HepG2 (cell line): ENCODE results near the gene MPIG6B. TPM values are rescaled to one million over a fixed set of nuclear protein-coding genes. Genes with fewer than 3 reads are reported as not detected.
A peak's percentile ranks its signal among the peaks of the same experiment; 100 is the strongest.

Experiments used
- MTA3 ChIP-seq: sonication (generic); formaldehyde crosslinking; IDR thresholded peaks from 2 replicates; pipeline ENCODE4 v1.4.0; 2020; ENCODE audit warnings: missing genetic modification reagents
- SCMH1 ChIP-seq: sonication (generic); formaldehyde crosslinking; IDR thresholded peaks from 2 replicates; pipeline ENCODE4 v1.9.0; 2021; ENCODE audit warnings: missing genetic modification reagents, mild to moderate bottlenecking, borderline replicate concordance
- TEAD3 ChIP-seq: optimal IDR thresholded peaks from 2 replicates; pipeline ENCODE3; 2016; ENCODE audit warnings: borderline replicate concordance
- ZNF768 ChIP-seq: sonication (generic); formaldehyde crosslinking; IDR thresholded peaks from 2 replicates; pipeline ENCODE4 v1.4.0; 2020; ENCODE audit warnings: missing genetic modification reagents
- ZNF775 ChIP-seq: sonication (generic); formaldehyde crosslinking; IDR thresholded peaks from 2 replicates; pipeline ENCODE4 v1.4.0; 2020; ENCODE audit warnings: missing genetic modification reagents, mild to moderate bottlenecking, moderate library complexity, borderline replicate concordance
- ZNF777 ChIP-seq: sonication (generic); formaldehyde crosslinking; IDR thresholded peaks from 2 replicates; pipeline ENCODE4 v1.4.0; 2020; ENCODE audit warnings: missing genetic modification reagents
- polyA plus RNA-seq, 8 experiments: library from polyadenylated mRNA; depleted of rRNA in 3 of 8; stranded (reverse) in 7 of 8; unstranded in 1 of 8; fragments of >200 nt; fragmentation: Illumina TruSeq in 4 of 8; extraction: Trizol in 4 of 8; gene quantifications; 2 replicates each; pipeline versions ENCODE4 v1.2.1 to v1.2.3, GENCODE V29; 2011 to 2016; ENCODE audit warnings: low read depth in 4 of 8, missing spikeins in 1 of 8, mixed read lengths in 1 of 8; ENCODE audit not compliant: insufficient read depth in 1 of 8
- total RNA-seq, 5 experiments: library from RNA; depleted of rRNA; stranded (reverse); fragments of >200 nt; fragmentation: Illumina TruSeq; extraction: Trizol; gene quantifications; 2 replicates each; pipeline ENCODE4 v1.2.3, GENCODE V29; 2016; ENCODE audit warnings: low read depth in 1 of 5
- TF ChIP-seq, protein P1 (sequence below), 2 experiments: IDR thresholded peaks; 2 replicates each; pipeline ENCODE4 v1.6.1; 2011 to 2012; ENCODE audit warnings: low read length in 2 of 2, borderline replicate concordance in 1 of 2, low read depth in 1 of 2, mild to moderate bottlenecking in 1 of 2, moderate library complexity in 1 of 2
- TF ChIP-seq, protein P2 (sequence below): sonication (generic); formaldehyde crosslinking; IDR thresholded peaks from 2 replicates; pipeline ENCODE4 v1.5.1; 2020; ENCODE audit warnings: mild to moderate bottlenecking, missing genetic modification reagents, borderline replicate concordance
- TF ChIP-seq, protein P3 (sequence below): sonication (generic); formaldehyde crosslinking; IDR thresholded peaks from 2 replicates; pipeline ENCODE4 v1.4.0; 2020; ENCODE audit warnings: missing genetic modification reagents, borderline replicate concordance
- TF ChIP-seq, protein P4 (sequence below): sonication (generic); formaldehyde crosslinking; IDR thresholded peaks from 2 replicates; pipeline ENCODE4 v1.9.0; 2021; ENCODE audit warnings: missing genetic modification reagents, borderline replicate concordance

Gene MPIG6B
- total and polyA plus RNA-seq, 2 of the 13 experiments (the other 11 are each of a cell fraction or from before 2014, with no cell fraction given), result not detected

DNA sequence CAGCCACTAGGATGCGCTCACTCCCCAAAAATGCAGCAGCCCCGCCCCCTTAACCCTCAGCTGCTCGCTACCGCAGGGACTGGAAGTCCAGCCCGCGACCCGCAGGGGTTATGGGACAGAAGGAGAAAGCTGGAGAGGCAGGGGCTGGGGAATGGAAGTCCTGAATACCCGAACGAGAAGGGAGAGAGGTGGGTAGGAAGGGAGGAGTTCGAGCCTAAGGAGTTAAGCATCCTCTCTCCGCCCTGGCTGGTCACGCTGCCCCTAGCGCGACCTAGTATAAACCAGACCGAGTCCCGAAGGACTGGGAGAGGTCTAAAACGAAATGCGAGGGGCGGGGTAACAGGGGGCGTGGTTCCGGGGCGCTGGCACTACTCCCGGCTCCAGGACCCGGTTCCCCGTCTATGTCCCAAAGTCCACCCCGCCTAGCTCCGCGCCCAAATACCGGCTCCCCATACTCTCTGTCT lies 6.4 kb downstream of the MPIG6B start (continued):
- TF ChIP-seq, protein P1, sequence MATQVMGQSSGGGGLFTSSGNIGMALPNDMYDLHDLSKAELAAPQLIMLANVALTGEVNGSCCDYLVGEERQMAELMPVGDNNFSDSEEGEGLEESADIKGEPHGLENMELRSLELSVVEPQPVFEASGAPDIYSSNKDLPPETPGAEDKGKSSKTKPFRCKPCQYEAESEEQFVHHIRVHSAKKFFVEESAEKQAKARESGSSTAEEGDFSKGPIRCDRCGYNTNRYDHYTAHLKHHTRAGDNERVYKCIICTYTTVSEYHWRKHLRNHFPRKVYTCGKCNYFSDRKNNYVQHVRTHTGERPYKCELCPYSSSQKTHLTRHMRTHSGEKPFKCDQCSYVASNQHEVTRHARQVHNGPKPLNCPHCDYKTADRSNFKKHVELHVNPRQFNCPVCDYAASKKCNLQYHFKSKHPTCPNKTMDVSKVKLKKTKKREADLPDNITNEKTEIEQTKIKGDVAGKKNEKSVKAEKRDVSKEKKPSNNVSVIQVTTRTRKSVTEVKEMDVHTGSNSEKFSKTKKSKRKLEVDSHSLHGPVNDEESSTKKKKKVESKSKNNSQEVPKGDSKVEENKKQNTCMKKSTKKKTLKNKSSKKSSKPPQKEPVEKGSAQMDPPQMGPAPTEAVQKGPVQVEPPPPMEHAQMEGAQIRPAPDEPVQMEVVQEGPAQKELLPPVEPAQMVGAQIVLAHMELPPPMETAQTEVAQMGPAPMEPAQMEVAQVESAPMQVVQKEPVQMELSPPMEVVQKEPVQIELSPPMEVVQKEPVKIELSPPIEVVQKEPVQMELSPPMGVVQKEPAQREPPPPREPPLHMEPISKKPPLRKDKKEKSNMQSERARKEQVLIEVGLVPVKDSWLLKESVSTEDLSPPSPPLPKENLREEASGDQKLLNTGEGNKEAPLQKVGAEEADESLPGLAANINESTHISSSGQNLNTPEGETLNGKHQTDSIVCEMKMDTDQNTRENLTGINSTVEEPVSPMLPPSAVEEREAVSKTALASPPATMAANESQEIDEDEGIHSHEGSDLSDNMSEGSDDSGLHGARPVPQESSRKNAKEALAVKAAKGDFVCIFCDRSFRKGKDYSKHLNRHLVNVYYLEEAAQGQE (IDR thresholded peaks at IDR 0.05; ENCODE audit: borderline replicate concordance in 1 of 2, low read depth in 1 of 2, low read length in 2 of 2), result no peak
- TF ChIP-seq, protein P2, sequence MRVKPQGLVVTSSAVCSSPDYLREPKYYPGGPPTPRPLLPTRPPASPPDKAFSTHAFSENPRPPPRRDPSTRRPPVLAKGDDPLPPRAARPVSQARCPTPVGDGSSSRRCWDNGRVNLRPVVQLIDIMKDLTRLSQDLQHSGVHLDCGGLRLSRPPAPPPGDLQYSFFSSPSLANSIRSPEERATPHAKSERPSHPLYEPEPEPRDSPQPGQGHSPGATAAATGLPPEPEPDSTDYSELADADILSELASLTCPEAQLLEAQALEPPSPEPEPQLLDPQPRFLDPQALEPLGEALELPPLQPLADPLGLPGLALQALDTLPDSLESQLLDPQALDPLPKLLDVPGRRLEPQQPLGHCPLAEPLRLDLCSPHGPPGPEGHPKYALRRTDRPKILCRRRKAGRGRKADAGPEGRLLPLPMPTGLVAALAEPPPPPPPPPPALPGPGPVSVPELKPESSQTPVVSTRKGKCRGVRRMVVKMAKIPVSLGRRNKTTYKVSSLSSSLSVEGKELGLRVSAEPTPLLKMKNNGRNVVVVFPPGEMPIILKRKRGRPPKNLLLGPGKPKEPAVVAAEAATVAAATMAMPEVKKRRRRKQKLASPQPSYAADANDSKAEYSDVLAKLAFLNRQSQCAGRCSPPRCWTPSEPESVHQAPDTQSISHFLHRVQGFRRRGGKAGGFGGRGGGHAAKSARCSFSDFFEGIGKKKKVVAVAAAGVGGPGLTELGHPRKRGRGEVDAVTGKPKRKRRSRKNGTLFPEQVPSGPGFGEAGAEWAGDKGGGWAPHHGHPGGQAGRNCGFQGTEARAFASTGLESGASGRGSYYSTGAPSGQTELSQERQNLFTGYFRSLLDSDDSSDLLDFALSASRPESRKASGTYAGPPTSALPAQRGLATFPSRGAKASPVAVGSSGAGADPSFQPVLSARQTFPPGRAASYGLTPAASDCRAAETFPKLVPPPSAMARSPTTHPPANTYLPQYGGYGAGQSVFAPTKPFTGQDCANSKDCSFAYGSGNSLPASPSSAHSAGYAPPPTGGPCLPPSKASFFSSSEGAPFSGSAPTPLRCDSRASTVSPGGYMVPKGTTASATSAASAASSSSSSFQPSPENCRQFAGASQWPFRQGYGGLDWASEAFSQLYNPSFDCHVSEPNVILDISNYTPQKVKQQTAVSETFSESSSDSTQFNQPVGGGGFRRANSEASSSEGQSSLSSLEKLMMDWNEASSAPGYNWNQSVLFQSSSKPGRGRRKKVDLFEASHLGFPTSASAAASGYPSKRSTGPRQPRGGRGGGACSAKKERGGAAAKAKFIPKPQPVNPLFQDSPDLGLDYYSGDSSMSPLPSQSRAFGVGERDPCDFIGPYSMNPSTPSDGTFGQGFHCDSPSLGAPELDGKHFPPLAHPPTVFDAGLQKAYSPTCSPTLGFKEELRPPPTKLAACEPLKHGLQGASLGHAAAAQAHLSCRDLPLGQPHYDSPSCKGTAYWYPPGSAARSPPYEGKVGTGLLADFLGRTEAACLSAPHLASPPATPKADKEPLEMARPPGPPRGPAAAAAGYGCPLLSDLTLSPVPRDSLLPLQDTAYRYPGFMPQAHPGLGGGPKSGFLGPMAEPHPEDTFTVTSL (CRISPR knock-in tag), result no peak
- TF ChIP-seq, protein P3, sequence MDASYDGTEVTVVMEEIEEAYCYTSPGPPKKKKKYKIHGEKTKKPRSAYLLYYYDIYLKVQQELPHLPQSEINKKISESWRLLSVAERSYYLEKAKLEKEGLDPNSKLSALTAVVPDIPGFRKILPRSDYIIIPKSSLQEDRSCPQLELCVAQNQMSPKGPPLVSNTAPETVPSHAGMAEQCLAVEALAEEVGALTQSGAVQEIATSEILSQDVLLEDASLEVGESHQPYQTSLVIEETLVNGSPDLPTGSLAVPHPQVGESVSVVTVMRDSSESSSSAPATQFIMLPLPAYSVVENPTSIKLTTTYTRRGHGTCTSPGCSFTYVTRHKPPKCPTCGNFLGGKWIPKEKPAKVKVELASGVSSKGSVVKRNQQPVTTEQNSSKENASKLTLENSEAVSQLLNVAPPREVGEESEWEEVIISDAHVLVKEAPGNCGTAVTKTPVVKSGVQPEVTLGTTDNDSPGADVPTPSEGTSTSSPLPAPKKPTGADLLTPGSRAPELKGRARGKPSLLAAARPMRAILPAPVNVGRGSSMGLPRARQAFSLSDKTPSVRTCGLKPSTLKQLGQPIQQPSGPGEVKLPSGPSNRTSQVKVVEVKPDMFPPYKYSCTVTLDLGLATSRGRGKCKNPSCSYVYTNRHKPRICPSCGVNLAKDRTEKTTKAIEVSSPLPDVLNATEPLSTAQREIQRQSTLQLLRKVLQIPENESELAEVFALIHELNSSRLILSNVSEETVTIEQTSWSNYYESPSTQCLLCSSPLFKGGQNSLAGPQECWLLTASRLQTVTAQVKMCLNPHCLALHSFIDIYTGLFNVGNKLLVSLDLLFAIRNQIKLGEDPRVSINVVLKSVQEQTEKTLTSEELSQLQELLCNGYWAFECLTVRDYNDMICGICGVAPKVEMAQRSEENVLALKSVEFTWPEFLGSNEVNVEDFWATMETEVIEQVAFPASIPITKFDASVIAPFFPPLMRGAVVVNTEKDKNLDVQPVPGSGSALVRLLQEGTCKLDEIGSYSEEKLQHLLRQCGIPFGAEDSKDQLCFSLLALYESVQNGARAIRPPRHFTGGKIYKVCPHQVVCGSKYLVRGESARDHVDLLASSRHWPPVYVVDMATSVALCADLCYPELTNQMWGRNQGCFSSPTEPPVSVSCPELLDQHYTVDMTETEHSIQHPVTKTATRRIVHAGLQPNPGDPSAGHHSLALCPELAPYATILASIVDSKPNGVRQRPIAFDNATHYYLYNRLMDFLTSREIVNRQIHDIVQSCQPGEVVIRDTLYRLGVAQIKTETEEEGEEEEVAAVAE, result peak; percentile 64; the same call in 1 of the 2 replicates
- TF ChIP-seq MTA3 (CRISPR knock-in tag) (no peak), ZNF777 (CRISPR knock-in tag) (peak; percentile 80; the same call in 1 of the 2 replicates), TEAD3 (CRISPR knock-in tag) (no peak), ZNF775 (CRISPR knock-in tag) (no peak), SCMH1 (CRISPR knock-in tag) (no peak), ZNF768 (CRISPR knock-in tag) (peak; percentile 22; the same call in 1 of the 2 replicates)
- TF ChIP-seq, protein P4, sequence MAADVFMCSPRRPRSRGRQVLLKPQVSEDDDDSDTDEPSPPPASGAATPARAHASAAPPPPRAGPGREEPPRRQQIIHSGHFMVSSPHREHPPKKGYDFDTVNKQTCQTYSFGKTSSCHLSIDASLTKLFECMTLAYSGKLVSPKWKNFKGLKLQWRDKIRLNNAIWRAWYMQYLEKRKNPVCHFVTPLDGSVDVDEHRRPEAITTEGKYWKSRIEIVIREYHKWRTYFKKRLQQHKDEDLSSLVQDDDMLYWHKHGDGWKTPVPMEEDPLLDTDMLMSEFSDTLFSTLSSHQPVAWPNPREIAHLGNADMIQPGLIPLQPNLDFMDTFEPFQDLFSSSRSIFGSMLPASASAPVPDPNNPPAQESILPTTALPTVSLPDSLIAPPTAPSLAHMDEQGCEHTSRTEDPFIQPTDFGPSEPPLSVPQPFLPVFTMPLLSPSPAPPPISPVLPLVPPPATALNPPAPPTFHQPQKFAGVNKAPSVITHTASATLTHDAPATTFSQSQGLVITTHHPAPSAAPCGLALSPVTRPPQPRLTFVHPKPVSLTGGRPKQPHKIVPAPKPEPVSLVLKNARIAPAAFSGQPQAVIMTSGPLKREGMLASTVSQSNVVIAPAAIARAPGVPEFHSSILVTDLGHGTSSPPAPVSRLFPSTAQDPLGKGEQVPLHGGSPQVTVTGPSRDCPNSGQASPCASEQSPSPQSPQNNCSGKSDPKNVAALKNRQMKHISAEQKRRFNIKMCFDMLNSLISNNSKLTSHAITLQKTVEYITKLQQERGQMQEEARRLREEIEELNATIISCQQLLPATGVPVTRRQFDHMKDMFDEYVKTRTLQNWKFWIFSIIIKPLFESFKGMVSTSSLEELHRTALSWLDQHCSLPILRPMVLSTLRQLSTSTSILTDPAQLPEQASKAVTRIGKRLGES (CRISPR knock-in tag), result peak; percentile 53; the same call in 1 of the 2 replicates
